CD4-positive, alpha-beta T cell treated with Interleukin-17A for 4 hours (primary cell): ENCODE data around the gene ATP2B2.

Experiments
- DNase-seq: peaks from one replicate; pipeline ENCODE4 v3.0.0-alpha.2; 2020; ENCODE audit warnings: mixed read lengths

The ATP2B2 gene

GRCh38 chr3:10379161-10379560 lies 126.2 kb downstream of the ATP2B2 start:
- no peak for DNase-seq

GRCh38 chr3:10378742-10379141 lies 126.6 kb downstream of the ATP2B2 start:
- DNase-seq: no peak

GRCh38 chr3:10378246-10378645 lies 127.1 kb downstream of the ATP2B2 start:
- DNase-seq: no peak

GRCh38 chr3:10377148-10377725 lies 128.1 kb downstream of the ATP2B2 start:
- no peak for DNase-seq

GRCh38 chr3:10376353-10376752 lies 129.0 kb downstream of the ATP2B2 start:
- no peak for DNase-seq

- DNase-seq: no peak
Observed at GRCh38 chr3:10375296-10376053, 129.9 kb downstream of the ATP2B2 start.

GRCh38 chr3:10374311-10374710 lies 131.1 kb downstream of the ATP2B2 start:
- DNase-seq: no peak

- DNase-seq: no peak
Observed at GRCh38 chr3:10373686-10374261, 131.6 kb downstream of the ATP2B2 start.

- DNase-seq: no peak
Observed at GRCh38 chr3:10371789-10372188, 133.6 kb downstream of the ATP2B2 start.

GRCh38 chr3:10371167-10371566 lies 134.2 kb downstream of the ATP2B2 start:
- no peak for DNase-seq

GRCh38 chr3:10370429-10370828 lies 135.0 kb downstream of the ATP2B2 start:
- DNase-seq: no peak

GRCh38 chr3:10368512-10368911 lies 136.9 kb downstream of the ATP2B2 start:
- no peak for DNase-seq

- no peak for DNase-seq
Observed at GRCh38 chr3:10367506-10367905, 137.9 kb downstream of the ATP2B2 start.

- no peak for DNase-seq
Observed at GRCh38 chr3:10366651-10367101, 138.7 kb downstream of the ATP2B2 start.

- no peak for DNase-seq
Observed at GRCh38 chr3:10365791-10366190, 139.6 kb downstream of the ATP2B2 start.

- DNase-seq: no peak
Observed at GRCh38 chr3:10365316-10365715, 140.1 kb downstream of the ATP2B2 start.

GRCh38 chr3:10364806-10365205 lies 140.6 kb downstream of the ATP2B2 start:
- no peak for DNase-seq

- DNase-seq: no peak
Observed at GRCh38 chr3:10363935-10364334, 141.5 kb downstream of the ATP2B2 start.

GRCh38 chr3:10361375-10361774 lies 144.0 kb downstream of the ATP2B2 start:
- DNase-seq: no peak

- DNase-seq: no peak
Observed at GRCh38 chr3:10360478-10360877, 144.9 kb downstream of the ATP2B2 start.

GRCh38 chr3:10359761-10360161 lies 145.6 kb downstream of the ATP2B2 start:
- no peak for DNase-seq

GRCh38 chr3:10358309-10358980 lies 146.9 kb downstream of the ATP2B2 start:
- DNase-seq: no peak

- no peak for DNase-seq
Observed at GRCh38 chr3:10357592-10358308, 147.6 kb downstream of the ATP2B2 start.
